ENCODE data around the gene CCDC167. TPM values are rescaled to one million over a fixed set of nuclear protein-coding genes. Genes with fewer than 3 reads are reported as not detected.

The CCDC167 gene
- total RNA-seq, 1 donor from 2014 or later, result 16.2 TPM

GRCh38 chr6:37492236-37492972 lies 7.3 kb downstream of the CCDC167 start:
- Histone ChIP-seq H3K27ac (ENCODE audit: low read depth, low read length) (no peak overlapping the region), H3K27me3 (ENCODE audit: control insufficient read depth in 3 of 3, insufficient read depth in 3 of 3, low read length in 3 of 3) (no peaks in the 10 kb centered on the region), H3K4me1 (ENCODE audit: control insufficient read depth in 3 of 3, insufficient read depth in 3 of 3, low read length in 3 of 3) (peaks cover 4 to 20% (median 6%) of the 10 kb centered on the region in 3 donors), H3K36me3 (ENCODE audit: control insufficient read depth in 3 of 3, insufficient read depth in 3 of 3, low read length in 3 of 3) (no peaks in the 10 kb centered on the region), H3K9ac (ENCODE audit: low read depth in 1 of 3, low read length in 3 of 3) (no peak overlapping the region), H3K4me3 (ENCODE audit: low read length in 3 of 3) (no peak overlapping the region), H3K9me3 (ENCODE audit: control insufficient read depth in 3 of 3, low read length in 3 of 3) (no peaks in the 10 kb centered on the region)

DNA sequence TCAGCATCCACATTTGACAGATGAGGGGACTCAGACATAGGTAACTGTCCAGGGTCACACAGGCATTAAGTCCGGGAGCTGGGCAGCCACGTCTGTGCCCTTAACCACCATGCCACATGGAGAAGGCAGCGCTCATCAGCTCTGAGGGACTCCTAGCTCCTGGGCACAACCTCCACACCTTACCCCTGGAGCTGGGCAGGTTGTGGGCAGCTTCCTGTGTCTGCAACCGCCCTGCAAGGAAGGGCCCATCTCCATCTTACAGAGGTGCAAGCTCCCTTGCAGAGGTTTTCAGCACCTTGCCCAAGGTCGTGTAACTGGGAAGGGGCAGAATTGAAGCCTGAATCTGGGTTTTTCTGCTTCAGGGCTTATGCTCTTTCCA lies 7.9 kb downstream of the CCDC167 start:
- no peaks in the 10 kb centered on the region for H3K36me3 ChIP-seq (ENCODE audit: control insufficient read depth in 3 of 3, insufficient read depth in 3 of 3, low read length in 3 of 3)
- no peaks in the 10 kb centered on the region for H3K27me3 ChIP-seq (ENCODE audit: control insufficient read depth in 3 of 3, insufficient read depth in 3 of 3, low read length in 3 of 3)
- no peak overlapping the region for H3K9ac ChIP-seq (ENCODE audit: low read depth in 1 of 3, low read length in 3 of 3)
- H3K27ac ChIP-seq (ENCODE audit: low read depth, low read length), result no peak overlapping the region
- H3K9me3 ChIP-seq (ENCODE audit: control insufficient read depth in 3 of 3, low read length in 3 of 3), result no peaks in the 10 kb centered on the region
- H3K4me3 ChIP-seq (ENCODE audit: low read length in 3 of 3), result no peak overlapping the region
- peaks cover 4 to 20% (median 6%) of the 10 kb centered on the region in 3 donors for H3K4me1 ChIP-seq (ENCODE audit: control insufficient read depth in 3 of 3, insufficient read depth in 3 of 3, low read length in 3 of 3)

GRCh38 chr6:37491171-37491829 lies 8.4 kb downstream of the CCDC167 start:
- Histone ChIP-seq H3K4me3 (ENCODE audit: low read length in 3 of 3) (no peak overlapping the region), H3K27ac (ENCODE audit: low read depth, low read length) (no peak overlapping the region), H3K9me3 (ENCODE audit: control insufficient read depth in 3 of 3, low read length in 3 of 3) (no peaks in the 10 kb centered on the region), H3K4me1 (ENCODE audit: control insufficient read depth in 3 of 3, insufficient read depth in 3 of 3, low read length in 3 of 3) (peaks cover 4 to 20% (median 6%) of the 10 kb centered on the region in 3 donors), H3K36me3 (ENCODE audit: control insufficient read depth in 3 of 3, insufficient read depth in 3 of 3, low read length in 3 of 3) (no peaks in the 10 kb centered on the region), H3K9ac (ENCODE audit: low read depth in 1 of 3, low read length in 3 of 3) (no peak overlapping the region), H3K27me3 (ENCODE audit: control insufficient read depth in 3 of 3, insufficient read depth in 3 of 3, low read length in 3 of 3) (no peaks in the 10 kb centered on the region)

DNA sequence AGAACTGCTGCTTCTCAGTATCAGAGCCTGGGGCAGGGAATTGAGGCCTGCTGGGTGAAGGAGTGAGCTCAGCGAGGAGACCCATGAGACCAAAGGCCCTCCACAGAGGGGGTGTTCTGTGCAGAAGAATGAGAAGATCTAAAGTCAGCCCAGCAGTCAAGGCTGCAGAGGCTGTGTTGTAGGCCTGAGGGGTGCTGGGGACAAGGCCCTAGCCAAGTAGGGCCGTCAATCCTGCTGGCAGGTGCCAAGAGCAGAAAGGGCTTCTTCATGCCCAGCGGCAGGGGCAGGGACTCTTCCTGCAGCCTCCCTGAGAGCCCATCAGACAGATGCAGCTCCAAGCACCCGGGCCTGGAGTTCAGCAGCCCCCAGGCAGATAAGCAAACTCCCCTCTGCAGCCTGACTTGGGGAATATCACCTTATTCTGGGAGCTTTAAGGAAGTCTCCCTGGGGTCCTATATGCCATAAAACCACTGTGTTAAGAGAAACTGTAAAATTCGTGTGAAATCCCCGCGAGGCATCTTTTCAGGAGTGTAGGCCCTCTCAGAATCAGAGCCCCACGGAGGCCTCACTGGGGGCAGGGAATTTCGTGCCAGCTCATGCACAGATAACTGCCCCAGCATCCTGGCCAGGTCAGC lies 9.0 kb downstream of the CCDC167 start:
- Histone ChIP-seq H3K27ac (ENCODE audit: low read depth, low read length) (no peak overlapping the region), H3K36me3 (ENCODE audit: control insufficient read depth in 3 of 3, insufficient read depth in 3 of 3, low read length in 3 of 3) (peaks cover 0 to 2% (median 2%) of the 10 kb centered on the region in 3 donors), H3K4me3 (ENCODE audit: low read length in 3 of 3) (no peak overlapping the region), H3K27me3 (ENCODE audit: control insufficient read depth in 3 of 3, insufficient read depth in 3 of 3, low read length in 3 of 3) (no peaks in the 10 kb centered on the region), H3K9me3 (ENCODE audit: control insufficient read depth in 3 of 3, low read length in 3 of 3) (no peaks in the 10 kb centered on the region), H3K4me1 (ENCODE audit: control insufficient read depth in 3 of 3, insufficient read depth in 3 of 3, low read length in 3 of 3) (peaks cover 4 to 20% (median 6%) of the 10 kb centered on the region in 3 donors), H3K9ac (ENCODE audit: low read depth in 1 of 3, low read length in 3 of 3) (no peak overlapping the region)

DNA sequence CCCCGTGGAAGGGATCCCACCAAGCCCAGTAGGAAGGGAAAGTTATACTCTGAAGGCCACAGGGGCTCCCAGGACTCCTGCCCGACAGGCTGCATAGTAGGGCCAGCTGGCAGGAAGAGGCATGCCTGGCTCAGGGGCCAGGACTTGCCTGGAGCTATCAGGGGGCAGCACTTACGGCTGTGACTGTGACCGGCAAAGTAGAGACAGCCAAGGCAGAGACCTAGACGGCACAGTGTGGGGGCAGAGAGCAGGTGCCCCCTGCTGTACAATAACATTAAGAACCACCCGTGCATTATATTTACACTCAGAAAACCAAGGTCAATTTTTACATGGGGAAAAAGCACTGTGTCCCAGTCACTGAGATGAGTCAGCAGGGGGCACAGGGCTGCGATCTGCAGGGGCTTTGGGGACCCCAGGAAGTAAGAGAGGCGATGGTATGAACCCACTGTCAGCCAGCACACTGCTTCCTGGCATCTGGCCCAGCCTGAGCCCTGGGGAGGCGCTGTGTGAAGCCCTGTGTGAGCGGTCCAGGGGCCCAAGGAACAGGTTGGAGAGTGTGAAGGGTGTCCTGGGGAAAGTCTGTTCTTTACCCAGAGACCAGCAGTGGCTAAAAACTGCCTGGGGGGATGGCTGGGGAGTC lies 9.9 kb downstream of the CCDC167 start:
- Histone ChIP-seq H3K27me3 (ENCODE audit: control insufficient read depth in 3 of 3, insufficient read depth in 3 of 3, low read length in 3 of 3) (no peaks in the 10 kb centered on the region), H3K9ac (ENCODE audit: low read depth in 1 of 3, low read length in 3 of 3) (no peak overlapping the region), H3K36me3 (ENCODE audit: control insufficient read depth in 3 of 3, insufficient read depth in 3 of 3, low read length in 3 of 3) (peaks cover 2 to 3% (median 2%) of the 10 kb centered on the region in 3 donors), H3K9me3 (ENCODE audit: control insufficient read depth in 3 of 3, low read length in 3 of 3) (no peaks in the 10 kb centered on the region), H3K4me3 (ENCODE audit: low read length in 3 of 3) (no peak overlapping the region), H3K4me1 (ENCODE audit: control insufficient read depth in 3 of 3, insufficient read depth in 3 of 3, low read length in 3 of 3) (peaks cover 4 to 20% (median 6%) of the 10 kb centered on the region in 3 donors), H3K27ac (ENCODE audit: low read depth, low read length) (no peak overlapping the region)

DNA sequence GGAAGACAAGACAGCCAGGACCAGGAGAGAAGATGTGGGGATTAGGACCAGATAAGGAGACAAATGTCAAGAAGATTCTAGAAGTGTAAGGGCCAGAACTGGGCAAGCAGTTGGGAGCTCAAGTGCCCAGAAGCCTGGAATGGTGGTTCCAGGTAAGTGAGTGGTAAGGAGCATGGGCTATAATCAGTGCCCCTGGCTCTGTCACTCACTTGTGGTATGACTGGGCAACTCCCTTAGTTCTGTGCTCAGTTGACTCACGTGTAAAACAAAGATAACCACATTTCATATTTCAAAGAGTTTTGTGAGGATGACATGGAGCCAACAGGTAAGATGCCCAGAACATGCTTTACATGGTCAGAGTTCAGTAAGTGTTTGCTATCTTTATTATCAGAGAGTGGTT lies 11.2 kb downstream of the CCDC167 start:
- H3K9me3 ChIP-seq (ENCODE audit: control insufficient read depth in 3 of 3, low read length in 3 of 3), result no peaks in the 10 kb centered on the region
- H3K36me3 ChIP-seq (ENCODE audit: control insufficient read depth in 3 of 3, insufficient read depth in 3 of 3, low read length in 3 of 3), result peaks cover 2 to 9% (median 5%) of the 10 kb centered on the region in 3 donors
- H3K9ac ChIP-seq (ENCODE audit: low read depth in 1 of 3, low read length in 3 of 3), result no peak overlapping the region
- no peak overlapping the region for H3K27ac ChIP-seq (ENCODE audit: low read depth, low read length)
- no peaks in the 10 kb centered on the region for H3K27me3 ChIP-seq (ENCODE audit: control insufficient read depth in 3 of 3, insufficient read depth in 3 of 3, low read length in 3 of 3)
- H3K4me3 ChIP-seq (ENCODE audit: low read length in 3 of 3), result no peak overlapping the region
- H3K4me1 ChIP-seq (ENCODE audit: control insufficient read depth in 3 of 3, insufficient read depth in 3 of 3, low read length in 3 of 3), result peaks cover 4 to 20% (median 6%) of the 10 kb centered on the region in 3 donors

DNA sequence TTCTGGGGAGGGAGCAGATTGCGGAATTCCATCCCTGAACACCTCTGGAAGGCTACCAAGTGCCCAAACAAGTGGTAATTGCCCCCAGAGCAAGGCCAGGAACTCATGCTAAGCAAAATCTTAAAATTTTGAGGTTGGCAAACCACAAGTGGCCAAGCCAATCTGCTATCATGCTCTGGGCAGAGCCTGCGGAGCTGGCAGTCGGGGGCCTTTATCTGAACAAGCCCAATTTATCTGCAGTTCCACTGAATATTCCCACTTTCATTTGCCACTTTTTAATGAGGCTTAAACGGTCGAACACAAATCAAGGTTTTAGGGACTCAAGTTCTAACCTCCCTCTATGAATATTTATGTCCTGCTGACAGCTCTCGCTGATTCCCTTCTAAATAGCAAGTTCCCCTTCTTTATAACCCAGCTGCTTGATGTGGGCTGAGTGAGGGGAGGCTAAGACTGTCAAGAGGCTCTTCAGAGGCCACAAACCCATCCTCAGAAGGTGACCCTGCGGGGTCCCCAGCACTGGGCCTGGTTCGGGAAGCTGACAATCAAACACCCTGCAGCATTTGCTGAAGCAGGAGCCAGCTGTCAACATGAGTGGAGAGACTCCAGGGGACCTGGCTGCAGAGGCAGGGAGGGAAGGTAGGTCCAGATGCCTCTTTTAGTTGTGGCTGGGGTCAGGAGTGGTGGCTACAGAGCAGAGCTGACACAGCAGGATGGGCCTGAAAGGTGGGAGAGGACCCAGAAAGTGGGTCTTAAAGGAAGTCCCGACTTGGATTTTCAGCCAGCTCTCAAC lies 11.9 kb downstream of the CCDC167 start:
- H3K9me3 ChIP-seq (ENCODE audit: control insufficient read depth in 3 of 3, low read length in 3 of 3), result no peaks in the 10 kb centered on the region
- no peaks in the 10 kb centered on the region for H3K27me3 ChIP-seq (ENCODE audit: control insufficient read depth in 3 of 3, insufficient read depth in 3 of 3, low read length in 3 of 3)
- H3K27ac ChIP-seq (ENCODE audit: low read depth, low read length), result no peak overlapping the region
- peaks cover 8 to 13% (median 11%) of the 10 kb centered on the region in 3 donors for H3K36me3 ChIP-seq (ENCODE audit: control insufficient read depth in 3 of 3, insufficient read depth in 3 of 3, low read length in 3 of 3)
- no peak overlapping the region for H3K4me3 ChIP-seq (ENCODE audit: low read length in 3 of 3)
- peaks cover 4 to 20% (median 6%) of the 10 kb centered on the region in 3 donors for H3K4me1 ChIP-seq (ENCODE audit: control insufficient read depth in 3 of 3, insufficient read depth in 3 of 3, low read length in 3 of 3)
- H3K9ac ChIP-seq (ENCODE audit: low read depth in 1 of 3, low read length in 3 of 3), result no peak overlapping the region

DNA sequence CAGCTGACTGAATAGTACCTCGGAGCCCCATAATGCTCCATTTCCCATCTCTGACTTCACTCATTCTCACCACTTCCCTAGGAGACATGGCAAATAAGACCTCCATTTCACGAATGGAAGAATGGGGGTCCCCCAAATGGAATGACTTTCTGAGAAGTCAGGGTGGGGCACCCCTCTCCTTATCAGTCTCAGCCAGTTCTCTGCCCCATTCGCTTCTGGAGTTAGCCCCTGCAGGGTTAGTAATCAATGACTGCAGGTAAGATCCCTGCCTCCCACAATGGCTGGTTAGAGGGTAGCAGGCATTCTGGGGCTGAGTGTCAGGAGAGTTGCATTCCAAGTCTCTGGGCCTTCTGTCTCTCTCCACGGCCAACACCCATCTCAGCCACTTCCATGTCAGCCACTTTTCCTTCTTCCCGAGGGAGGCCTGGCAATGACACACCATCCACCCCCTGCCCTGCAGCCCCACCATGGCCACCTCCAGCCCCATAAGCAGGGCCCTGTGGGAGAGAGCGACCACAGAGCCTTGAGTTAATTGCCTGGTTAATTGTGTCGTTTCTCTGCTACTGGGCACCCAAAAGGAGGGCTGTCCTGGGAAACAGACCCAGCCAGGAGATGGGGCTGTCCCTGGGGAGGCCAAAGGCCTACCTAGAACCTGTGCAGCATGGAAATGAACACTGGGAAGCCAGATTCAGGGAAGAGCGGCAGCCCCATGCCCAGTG lies 13.4 kb downstream of the CCDC167 start:
- Histone ChIP-seq H3K4me3 (ENCODE audit: low read length in 3 of 3) (no peak overlapping the region), H3K9me3 (ENCODE audit: control insufficient read depth in 3 of 3, low read length in 3 of 3) (no peaks in the 10 kb centered on the region), H3K36me3 (ENCODE audit: control insufficient read depth in 3 of 3, insufficient read depth in 3 of 3, low read length in 3 of 3) (peaks cover 15 to 27% (median 22%) of the 10 kb centered on the region in 3 donors), H3K9ac (ENCODE audit: low read depth in 1 of 3, low read length in 3 of 3) (no peak overlapping the region), H3K27me3 (ENCODE audit: control insufficient read depth in 3 of 3, insufficient read depth in 3 of 3, low read length in 3 of 3) (no peaks in the 10 kb centered on the region), H3K27ac (ENCODE audit: low read depth, low read length) (no peak overlapping the region), H3K4me1 (ENCODE audit: control insufficient read depth in 3 of 3, insufficient read depth in 3 of 3, low read length in 3 of 3) (peaks cover under 1 to 14% (median 7%) of the 10 kb centered on the region in 3 donors)

DNA sequence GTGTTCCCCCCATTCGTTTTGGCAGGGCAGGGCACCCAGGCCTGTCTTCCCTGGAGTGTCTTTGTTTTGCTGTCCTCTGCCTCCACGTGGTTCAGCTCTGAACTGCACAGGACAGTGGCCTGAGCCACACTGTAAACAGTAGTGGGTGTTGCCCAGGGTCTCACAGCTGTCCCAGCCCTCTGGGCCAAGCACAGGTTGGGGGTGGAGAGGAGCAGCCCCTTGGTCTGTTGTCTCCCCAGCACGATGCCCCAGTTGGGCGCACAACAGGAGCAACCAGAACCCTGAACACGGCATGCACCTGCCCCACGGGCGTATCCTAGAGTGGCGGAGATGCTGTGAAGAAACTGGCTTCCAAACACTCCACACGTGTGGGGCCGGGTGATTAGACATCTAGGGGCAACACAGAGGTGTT lies 14.4 kb downstream of the CCDC167 start:
- Histone ChIP-seq H3K4me3 (ENCODE audit: low read length in 3 of 3) (no peak overlapping the region), H3K27ac (ENCODE audit: low read depth, low read length) (no peak overlapping the region), H3K9me3 (ENCODE audit: control insufficient read depth in 3 of 3, low read length in 3 of 3) (no peaks in the 10 kb centered on the region), H3K9ac (ENCODE audit: low read depth in 1 of 3, low read length in 3 of 3) (no peak overlapping the region), H3K27me3 (ENCODE audit: control insufficient read depth in 3 of 3, insufficient read depth in 3 of 3, low read length in 3 of 3) (no peaks in the 10 kb centered on the region), H3K36me3 (ENCODE audit: control insufficient read depth in 3 of 3, insufficient read depth in 3 of 3, low read length in 3 of 3) (peaks cover 17 to 31% (median 29%) of the 10 kb centered on the region in 3 donors), H3K4me1 (ENCODE audit: control insufficient read depth in 3 of 3, insufficient read depth in 3 of 3, low read length in 3 of 3) (peaks cover 0 to 9% (median 8%) of the 10 kb centered on the region in 3 donors)

All from skeletal muscle tissue (tissue), 4 donors.